SK-N-SH treated with all-trans-retinoic acid at 6 μM for 48 hours (cell line): ENCODE measurements around the gene RPS5.

Experiments
- ATAC-seq: fragments of 200-7000 bp; cut with Tn5 transposase; 3 replicates; pipeline ENCODE4 v1.9.1; 2020; ENCODE audit warnings: mild to moderate bottlenecking, moderate library complexity
- ARNTL ChIP-seq: fragments of 450-650 bp; formaldehyde crosslinking; IDR thresholded peaks from 2 replicates; pipeline ENCODE4 v1.5.0; 2020; ENCODE audit warnings: low read depth, mild to moderate bottlenecking, moderate library complexity, borderline replicate concordance
- BACH2 ChIP-seq: fragments of 250-450 bp; sonication (Bioruptor Pico); IDR thresholded peaks from 2 replicates; pipeline ENCODE4 v1.9.0; 2021; ENCODE audit warnings: mild to moderate bottlenecking, borderline replicate concordance
- CREB5 ChIP-seq: fragments of 250-450 bp; sonication (Bioruptor Pico); IDR thresholded peaks from 2 replicates; pipeline ENCODE4 v1.5.1; 2020; ENCODE audit warnings: low read depth, mild to moderate bottlenecking, moderate library complexity
- CSDC2 ChIP-seq: fragments of 250-450 bp; sonication (Bioruptor Pico); IDR thresholded peaks from 2 replicates; pipeline ENCODE4 v1.5.0; 2020; ENCODE audit warnings: mild to moderate bottlenecking, moderate library complexity
- CSRNP3 ChIP-seq: fragments of 250-450 bp; sonication (Bioruptor Pico); IDR thresholded peaks from 2 replicates; pipeline ENCODE4 v1.5.1; 2021; ENCODE audit warnings: mild to moderate bottlenecking, moderate library complexity
- ESRRG ChIP-seq: fragments of 250-450 bp; sonication (Bioruptor Pico); IDR thresholded peaks from 2 replicates; pipeline ENCODE4 v1.6.1; 2021; ENCODE audit warnings: mild to moderate bottlenecking
- ISL1 ChIP-seq: fragments of 250-450 bp; sonication (Bioruptor Pico); IDR thresholded peaks from 2 replicates; pipeline ENCODE4 v2.1.2; 2022; ENCODE audit warnings: mild to moderate bottlenecking, moderate library complexity
- OSR1 ChIP-seq: fragments of 250-450 bp; sonication (Bioruptor Pico); IDR thresholded peaks from 2 replicates; pipeline ENCODE4 v1.8.0; 2022; ENCODE audit warnings: moderate library complexity, mild to moderate bottlenecking, inconsistent platforms
- PATZ1 ChIP-seq: fragments of 250-450 bp; sonication (Bioruptor Pico); IDR thresholded peaks from 2 replicates; pipeline ENCODE4 v1.8.0; 2020; ENCODE audit warnings: mild to moderate bottlenecking, moderate library complexity, borderline replicate concordance
- POU6F1 ChIP-seq: fragments of 250-450 bp; sonication (Bioruptor Pico); IDR thresholded peaks from 2 replicates; pipeline ENCODE4 v1.8.0; 2021; ENCODE audit warnings: low read depth, mild to moderate bottlenecking, moderate library complexity, borderline replicate concordance
- RARB ChIP-seq: fragments of 250-450 bp; sonication (Bioruptor Pico); IDR thresholded peaks from 2 replicates; pipeline ENCODE4 v1.8.0; 2021; ENCODE audit warnings: mild to moderate bottlenecking, moderate library complexity
- SNAI2 ChIP-seq: fragments of 250-450 bp; sonication (Bioruptor Pico); IDR thresholded peaks from 2 replicates; pipeline ENCODE4 v1.5.0; 2020; ENCODE audit warnings: mild to moderate bottlenecking, moderate library complexity
- TCF4 ChIP-seq: fragments of 250-450 bp; sonication (Bioruptor Pico); IDR thresholded peaks from 2 replicates; pipeline ENCODE4 v1.8.0; 2021; ENCODE audit warnings: mild to moderate bottlenecking, moderate library complexity, borderline replicate concordance
- TOX ChIP-seq: fragments of 250-450 bp; sonication (Bioruptor Pico); IDR thresholded peaks from 2 replicates; pipeline ENCODE4 v1.8.0; 2021; ENCODE audit warnings: mild to moderate bottlenecking, moderate library complexity, borderline replicate concordance
- TSHZ2 ChIP-seq: fragments of 250-450 bp; sonication (Bioruptor Pico); IDR thresholded peaks from 2 replicates; pipeline ENCODE4 v1.5.0; 2020; ENCODE audit warnings: mild to moderate bottlenecking, moderate library complexity
- ZC3H10 ChIP-seq: fragments of 250-450 bp; sonication (Bioruptor Pico); IDR thresholded peaks from 2 replicates; pipeline ENCODE4 v1.5.1; 2021; ENCODE audit warnings: mild to moderate bottlenecking, moderate library complexity
- ZFP30 ChIP-seq: fragments of 450-650 bp; formaldehyde crosslinking; IDR thresholded peaks from 2 replicates; pipeline ENCODE4 v1.5.0; 2022; ENCODE audit warnings: mild to moderate bottlenecking, moderate library complexity
- ZNF565 ChIP-seq: fragments of 450-650 bp; formaldehyde crosslinking; conservative IDR thresholded peaks from 2 replicates; pipeline ENCODE4 v1.5.0; 2020; ENCODE audit warnings: low read depth, mild to moderate bottlenecking, moderate library complexity
- ZNF8 ChIP-seq: fragments of 450-650 bp; formaldehyde crosslinking; IDR thresholded peaks from 2 replicates; pipeline ENCODE4 v1.5.0; 2020; ENCODE audit warnings: mild to moderate bottlenecking, moderate library complexity

Gene RPS5

GRCh38 chr19:58385313-58385890, 1.7 kb upstream of the RPS5 start:
- ATAC-seq, result no peak
- no peak for TF ChIP-seq BACH2 (CRISPR knock-in tag)

GRCh38 chr19:58385891-58386575, 1.0 kb upstream of the RPS5 start:
- TF ChIP-seq TSHZ2 (CRISPR knock-in tag), result no peak
- no peak for TF ChIP-seq ZC3H10 (CRISPR knock-in tag)
- no peak for TF ChIP-seq ARNTL (CRISPR knock-in tag)
- TF ChIP-seq CREB5, result no peak
- TF ChIP-seq ZNF565 (CRISPR knock-in tag), result no peak
- TF ChIP-seq ZNF8 (CRISPR knock-in tag), result no peak
- no peak for TF ChIP-seq TCF4
- TF ChIP-seq RARB, result no peak
- TF ChIP-seq POU6F1 (CRISPR knock-in tag), result no peak
- no peak for TF ChIP-seq ZFP30
- no peak for TF ChIP-seq SNAI2 (CRISPR knock-in tag)
- no peak for TF ChIP-seq CSRNP3 (CRISPR knock-in tag)
- TF ChIP-seq TOX (CRISPR knock-in tag), result no peak
- no peak for TF ChIP-seq BACH2 (CRISPR knock-in tag)
- no peak for TF ChIP-seq ESRRG (CRISPR knock-in tag)
- no peak for TF ChIP-seq OSR1
- TF ChIP-seq CSDC2 (CRISPR knock-in tag), result no peak
- no peak for TF ChIP-seq ISL1 (CRISPR knock-in tag)
- no peak for TF ChIP-seq PATZ1
- TF ChIP-seq, all 23 proteins: peak for 0
- peak; percentile 28 for ATAC-seq

GRCh38 chr19:58387338-58388174, 487 bp downstream of the RPS5 start:
- peak; percentile 5; the same call in 1 of the 3 replicates for ATAC-seq
- TF ChIP-seq ZNF8 (CRISPR knock-in tag), result no peak
- TF ChIP-seq TSHZ2 (CRISPR knock-in tag), result no peak
- no peak for TF ChIP-seq ZFP30
